ENCODE data around the gene MAPK14.

MAPK14 gene

GRCh38 chr6:36072681-36073080 lies 45.1 kb downstream of the MAPK14 start:
- H3K9me3 ChIP-seq (ENCODE audit: control insufficient read depth, low read length), result no peaks in the 10 kb centered on the region
- no peaks in the 10 kb centered on the region for H3K36me3 ChIP-seq (ENCODE audit: control insufficient read depth, insufficient read depth, low read length)
- no peak overlapping the region for H3K9ac ChIP-seq
- peaks cover 9% of the 10 kb centered on the region for H3K79me2 ChIP-seq
- TF ChIP-seq, protein P1, sequence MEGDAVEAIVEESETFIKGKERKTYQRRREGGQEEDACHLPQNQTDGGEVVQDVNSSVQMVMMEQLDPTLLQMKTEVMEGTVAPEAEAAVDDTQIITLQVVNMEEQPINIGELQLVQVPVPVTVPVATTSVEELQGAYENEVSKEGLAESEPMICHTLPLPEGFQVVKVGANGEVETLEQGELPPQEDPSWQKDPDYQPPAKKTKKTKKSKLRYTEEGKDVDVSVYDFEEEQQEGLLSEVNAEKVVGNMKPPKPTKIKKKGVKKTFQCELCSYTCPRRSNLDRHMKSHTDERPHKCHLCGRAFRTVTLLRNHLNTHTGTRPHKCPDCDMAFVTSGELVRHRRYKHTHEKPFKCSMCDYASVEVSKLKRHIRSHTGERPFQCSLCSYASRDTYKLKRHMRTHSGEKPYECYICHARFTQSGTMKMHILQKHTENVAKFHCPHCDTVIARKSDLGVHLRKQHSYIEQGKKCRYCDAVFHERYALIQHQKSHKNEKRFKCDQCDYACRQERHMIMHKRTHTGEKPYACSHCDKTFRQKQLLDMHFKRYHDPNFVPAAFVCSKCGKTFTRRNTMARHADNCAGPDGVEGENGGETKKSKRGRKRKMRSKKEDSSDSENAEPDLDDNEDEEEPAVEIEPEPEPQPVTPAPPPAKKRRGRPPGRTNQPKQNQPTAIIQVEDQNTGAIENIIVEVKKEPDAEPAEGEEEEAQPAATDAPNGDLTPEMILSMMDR (IDR thresholded peaks at IDR 0.05), result no peak
- no peak overlapping the region for H2AFZ ChIP-seq
- H3K4me1 ChIP-seq, result no peaks in the 10 kb centered on the region
- H3K27me3 ChIP-seq (ENCODE audit: control insufficient read depth, insufficient read depth, low read length), result no peaks in the 10 kb centered on the region
- H3K4me3 ChIP-seq (ENCODE audit: low read depth, low read length), result no peak overlapping the region
- no peak overlapping the region for H3K4me2 ChIP-seq (ENCODE audit: low read length)
- H3K27ac ChIP-seq, result no peak overlapping the region

- Histone ChIP-seq H3K4me2 (ENCODE audit: low read length) (no peak overlapping the region), H3K9ac (no peak overlapping the region), H3K9me3 (ENCODE audit: control insufficient read depth, low read length) (no peaks in the 10 kb centered on the region), H3K27me3 (ENCODE audit: control insufficient read depth, insufficient read depth, low read length) (no peaks in the 10 kb centered on the region), H3K4me1 (no peaks in the 10 kb centered on the region), H3K4me3 (ENCODE audit: low read depth, low read length) (no peak overlapping the region), H2AFZ (no peak overlapping the region), H3K79me2 (no peaks in the 10 kb centered on the region), H3K27ac (no peak overlapping the region), H3K36me3 (ENCODE audit: control insufficient read depth, insufficient read depth, low read length) (no peaks in the 10 kb centered on the region)
- TF ChIP-seq, protein P1 (IDR thresholded peaks at IDR 0.05), result no peak
Observed at GRCh38 chr6:36073587-36073986, 46.0 kb downstream of the MAPK14 start.

- Histone ChIP-seq H2AFZ (no peak overlapping the region), H3K4me2 (ENCODE audit: low read length) (no peak overlapping the region), H3K4me3 (ENCODE audit: low read depth, low read length) (no peak overlapping the region), H3K9me3 (ENCODE audit: control insufficient read depth, low read length) (no peaks in the 10 kb centered on the region), H3K27me3 (ENCODE audit: control insufficient read depth, insufficient read depth, low read length) (no peaks in the 10 kb centered on the region), H3K9ac (no peak overlapping the region), H3K79me2 (no peaks in the 10 kb centered on the region), H3K27ac (no peak overlapping the region), H3K36me3 (ENCODE audit: control insufficient read depth, insufficient read depth, low read length) (no peaks in the 10 kb centered on the region), H3K4me1 (no peaks in the 10 kb centered on the region)
- TF ChIP-seq, protein P1 (IDR thresholded peaks at IDR 0.05), result peak; percentile 19
Observed at GRCh38 chr6:36075656-36076055, 48.0 kb downstream of the MAPK14 start.

DNA sequence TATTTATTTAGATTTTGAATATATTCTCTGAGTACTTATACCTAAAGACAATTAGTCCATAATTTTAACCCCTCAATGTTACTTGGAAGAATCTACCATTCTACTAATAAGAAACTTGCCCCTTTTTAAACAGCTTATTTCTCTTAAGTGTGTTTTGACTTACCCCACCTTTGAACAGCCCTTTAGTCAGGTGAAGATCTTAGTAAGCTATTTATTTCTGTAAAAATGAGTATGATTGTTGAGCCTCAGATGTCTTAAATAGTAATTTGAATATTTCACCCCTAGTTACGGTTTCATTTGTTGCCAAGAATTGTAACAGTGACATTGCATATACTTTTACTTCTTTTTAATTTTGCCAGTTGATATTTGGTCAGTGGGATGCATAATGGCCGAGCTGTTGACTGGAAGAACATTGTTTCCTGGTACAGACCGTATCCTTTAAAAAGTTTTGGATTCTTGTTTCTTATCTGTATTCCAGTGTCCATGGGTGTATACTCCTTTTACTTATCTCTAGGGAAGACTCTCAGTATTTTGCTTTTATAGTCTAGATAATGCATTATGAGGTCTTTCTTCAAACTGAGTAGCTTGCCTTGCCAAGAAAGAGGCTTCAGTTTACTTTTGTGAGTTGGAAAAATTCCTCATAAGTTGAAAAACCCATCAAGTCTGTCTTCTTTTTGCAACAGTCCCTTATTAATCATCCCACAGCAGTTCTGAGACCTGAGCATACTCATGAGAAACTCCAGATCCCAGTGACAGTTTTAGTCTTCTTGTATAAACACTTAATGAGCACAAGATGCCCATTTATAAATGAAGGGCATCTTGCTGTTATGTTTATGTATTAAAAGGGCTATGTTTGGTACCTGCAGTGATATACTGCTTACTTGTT lies 48.8 kb downstream of the MAPK14 start:
- no peak overlapping the region for H3K4me2 ChIP-seq (ENCODE audit: low read length)
- no peaks in the 10 kb centered on the region for H3K27me3 ChIP-seq (ENCODE audit: control insufficient read depth, insufficient read depth, low read length)
- H3K4me3 ChIP-seq (ENCODE audit: low read depth, low read length), result no peak overlapping the region
- H3K36me3 ChIP-seq (ENCODE audit: control insufficient read depth, insufficient read depth, low read length), result no peaks in the 10 kb centered on the region
- no peaks in the 10 kb centered on the region for H3K4me1 ChIP-seq
- no peak overlapping the region for H2AFZ ChIP-seq
- H3K9me3 ChIP-seq (ENCODE audit: control insufficient read depth, low read length), result no peaks in the 10 kb centered on the region
- H3K79me2 ChIP-seq, result no peaks in the 10 kb centered on the region
- no peak overlapping the region for H3K27ac ChIP-seq
- TF ChIP-seq, protein P1 (IDR thresholded peaks at IDR 0.05), result no peak
- H3K9ac ChIP-seq, result no peak overlapping the region

- no peak overlapping the region for H3K9ac ChIP-seq
- H3K4me3 ChIP-seq (ENCODE audit: low read depth, low read length), result no peak overlapping the region
- H3K27ac ChIP-seq, result no peak overlapping the region
- H3K4me2 ChIP-seq (ENCODE audit: low read length), result no peak overlapping the region
- H3K27me3 ChIP-seq (ENCODE audit: control insufficient read depth, insufficient read depth, low read length), result no peaks in the 10 kb centered on the region
- no peaks in the 10 kb centered on the region for H3K9me3 ChIP-seq (ENCODE audit: control insufficient read depth, low read length)
- TF ChIP-seq, protein P1 (IDR thresholded peaks at IDR 0.05), result no peak
- peaks cover 2% of the 10 kb centered on the region for H3K79me2 ChIP-seq
- H3K4me1 ChIP-seq, result no peaks in the 10 kb centered on the region
- no peaks in the 10 kb centered on the region for H3K36me3 ChIP-seq (ENCODE audit: control insufficient read depth, insufficient read depth, low read length)
- H2AFZ ChIP-seq, result no peak overlapping the region
Observed at GRCh38 chr6:36078159-36078558, 50.6 kb downstream of the MAPK14 start.

All from parathyroid adenoma (tissue), 2 donors.